Chondrocyte (in vitro differentiated cells): ENCODE measurements around the gene ZNF750. TPM values are rescaled to one million over a fixed set of nuclear protein-coding genes. Genes with fewer than 3 reads are reported as not detected.

Experiments
- DNase-seq: peaks from one replicate; pipeline ENCODE4 v3.0.0; 2021; ENCODE audit warnings: mixed read lengths, low spot score
- H3K27ac Mint-ChIP-seq: one replicate; pipeline ENCODE4 v1.8.0; 2021; ENCODE audit warnings: mild to moderate bottlenecking, moderate library complexity, mixed read lengths; ENCODE audit not compliant: unreplicated experiment
- H3K27me3 Mint-ChIP-seq: 2 replicates; pipeline ENCODE4 v1.8.0; 2021; ENCODE audit warnings: low read depth, mixed read lengths
- H3K36me3 Mint-ChIP-seq: 2 replicates; pipeline ENCODE4 v1.8.0; 2021; ENCODE audit warnings: low read depth, mixed read lengths
- H3K4me1 Mint-ChIP-seq: 2 replicates; pipeline ENCODE4 v1.8.0; 2021; ENCODE audit warnings: low read depth, mild to moderate bottlenecking, mixed read lengths
- H3K4me3 Mint-ChIP-seq: one replicate; pipeline ENCODE4 v1.8.0; 2021; ENCODE audit warnings: mild to moderate bottlenecking, moderate library complexity, mixed read lengths; ENCODE audit not compliant: unreplicated experiment
- H3K9me3 Mint-ChIP-seq: 2 replicates; pipeline ENCODE4 v1.8.0; 2021; ENCODE audit warnings: low read depth, mixed read lengths
- total RNA-seq: library from RNA; stranded (reverse); gene quantifications from 3 replicates; pipeline ENCODE4 v1.2.1, GENCODE V29; 2021
- TF ChIP-seq, protein P1 (sequence below): fragments of 200-600 bp; sonication (generic); IDR thresholded peaks from 2 replicates; pipeline ENCODE4 v1.5.0; 2021; ENCODE audit warnings: antibody characterized with exemption, mild to moderate bottlenecking, moderate library complexity

The ZNF750 gene
- total RNA-seq, 1 donor from 2014 or later, result not detected

DNA sequence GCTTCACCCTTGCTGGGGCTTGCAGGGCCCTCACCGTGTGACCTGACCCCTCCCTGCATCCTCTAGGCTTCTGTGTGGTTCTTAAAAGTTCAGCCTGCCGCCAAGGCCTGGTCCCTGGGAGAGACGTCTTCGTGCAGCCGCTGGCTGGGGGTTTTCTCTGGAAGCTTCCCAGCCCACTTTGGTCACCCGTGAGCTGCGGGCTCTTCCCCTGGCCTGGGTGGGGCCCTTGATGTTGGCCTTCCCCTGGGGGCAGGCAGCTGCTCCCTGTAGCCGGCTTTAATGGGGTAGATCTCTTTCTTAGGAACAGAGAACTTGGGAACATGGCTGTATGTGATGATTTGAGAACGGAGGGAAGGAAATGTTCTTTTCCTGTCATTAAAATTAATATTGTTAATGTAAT lies 32.7 kb downstream of the ZNF750 start:
- DNase-seq, result no peak
- Mint-ChIP-seq H3K27me3 (no peaks in the 10 kb centered on the region), H3K36me3 (peaks cover 4% of the 10 kb centered on the region), H3K4me3 (no peak overlapping the region), H3K27ac (no peak overlapping the region), H3K9me3 (no peaks in the 10 kb centered on the region), H3K4me1 (peaks cover 22% of the 10 kb centered on the region)
- TF ChIP-seq, protein P1, sequence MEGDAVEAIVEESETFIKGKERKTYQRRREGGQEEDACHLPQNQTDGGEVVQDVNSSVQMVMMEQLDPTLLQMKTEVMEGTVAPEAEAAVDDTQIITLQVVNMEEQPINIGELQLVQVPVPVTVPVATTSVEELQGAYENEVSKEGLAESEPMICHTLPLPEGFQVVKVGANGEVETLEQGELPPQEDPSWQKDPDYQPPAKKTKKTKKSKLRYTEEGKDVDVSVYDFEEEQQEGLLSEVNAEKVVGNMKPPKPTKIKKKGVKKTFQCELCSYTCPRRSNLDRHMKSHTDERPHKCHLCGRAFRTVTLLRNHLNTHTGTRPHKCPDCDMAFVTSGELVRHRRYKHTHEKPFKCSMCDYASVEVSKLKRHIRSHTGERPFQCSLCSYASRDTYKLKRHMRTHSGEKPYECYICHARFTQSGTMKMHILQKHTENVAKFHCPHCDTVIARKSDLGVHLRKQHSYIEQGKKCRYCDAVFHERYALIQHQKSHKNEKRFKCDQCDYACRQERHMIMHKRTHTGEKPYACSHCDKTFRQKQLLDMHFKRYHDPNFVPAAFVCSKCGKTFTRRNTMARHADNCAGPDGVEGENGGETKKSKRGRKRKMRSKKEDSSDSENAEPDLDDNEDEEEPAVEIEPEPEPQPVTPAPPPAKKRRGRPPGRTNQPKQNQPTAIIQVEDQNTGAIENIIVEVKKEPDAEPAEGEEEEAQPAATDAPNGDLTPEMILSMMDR, result no peak

DNA sequence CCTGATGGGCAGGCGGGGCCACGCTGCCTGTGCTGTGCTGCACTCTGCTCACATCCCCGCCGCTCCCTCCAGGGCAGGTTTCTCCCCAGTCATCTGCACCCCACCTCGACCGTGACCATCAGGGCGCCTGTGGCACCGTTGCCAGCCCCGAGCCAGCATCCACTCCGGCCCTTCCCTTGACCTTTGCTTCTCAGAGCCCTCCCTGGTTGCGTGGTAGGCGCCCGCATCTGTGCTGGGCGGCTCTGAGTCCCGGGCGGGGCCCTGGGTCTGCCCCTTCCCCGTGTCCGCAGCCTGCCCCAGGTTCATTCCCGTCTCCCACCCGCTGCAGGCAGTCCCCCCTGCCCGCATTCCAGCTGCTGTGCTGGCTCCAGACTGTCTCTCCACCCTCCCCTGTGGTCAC lies 33.2 kb downstream of the ZNF750 start:
- TF ChIP-seq, protein P1, result no peak
- H3K4me1 Mint-ChIP-seq, result peaks cover 24% of the 10 kb centered on the region

DNA sequence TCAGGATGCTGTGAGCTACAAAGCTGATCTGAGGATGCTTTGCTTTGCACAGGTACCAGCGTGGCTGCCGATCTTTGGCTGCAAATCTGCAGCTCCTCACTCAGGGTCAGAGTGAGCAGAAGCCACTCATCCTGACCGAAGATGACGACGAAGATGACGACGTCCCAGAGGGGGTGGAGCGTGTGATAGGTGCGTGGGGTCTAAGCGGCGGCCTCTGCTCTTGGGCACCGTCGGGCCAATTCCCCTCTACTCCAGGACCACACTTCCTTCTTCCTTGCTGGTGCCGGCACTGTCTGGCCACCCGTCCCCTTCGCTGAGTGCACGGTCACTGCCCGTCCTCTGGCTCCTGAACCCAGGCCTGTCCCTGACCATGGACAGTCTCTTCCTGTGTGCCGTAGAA lies 34.0 kb downstream of the ZNF750 start:
- no peaks in the 10 kb centered on the region for H3K27me3 Mint-ChIP-seq
- DNase-seq, result no peak

More for the DNA sequence above, 33.2 kb downstream of the ZNF750 start:
- Mint-ChIP-seq H3K4me3 (no peak overlapping the region), H3K27ac (no peak overlapping the region), H3K9me3 (no peaks in the 10 kb centered on the region), H3K27me3 (no peaks in the 10 kb centered on the region), H3K36me3 (peaks cover 4% of the 10 kb centered on the region)
- no peak for DNase-seq

DNA sequence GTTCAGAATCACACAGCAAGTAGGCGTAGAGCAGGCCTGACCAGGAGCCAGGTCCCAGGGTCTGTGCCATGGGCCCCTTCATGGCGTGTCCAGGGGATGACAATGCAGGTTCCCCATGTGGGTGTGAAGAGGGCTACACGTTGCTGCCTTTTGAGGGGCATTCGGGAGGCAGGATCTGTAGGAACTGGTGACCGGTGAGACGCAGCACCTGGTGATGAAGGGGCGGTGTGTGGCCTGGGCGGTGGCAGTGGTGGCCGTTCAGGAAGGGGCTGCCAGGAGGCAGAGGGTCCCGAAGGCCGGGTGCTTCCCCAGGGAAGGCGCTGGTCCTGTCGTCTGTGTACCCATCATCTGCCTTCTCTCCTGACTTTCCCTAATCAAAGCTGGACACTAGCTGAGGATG lies 34.6 kb downstream of the ZNF750 start:
- Mint-ChIP-seq H3K4me1 (peaks cover 15% of the 10 kb centered on the region), H3K9me3 (no peaks in the 10 kb centered on the region), H3K4me3 (no peak overlapping the region), H3K36me3 (peaks cover 8% of the 10 kb centered on the region), H3K27ac (no peak overlapping the region), H3K27me3 (no peaks in the 10 kb centered on the region)
- no peak for DNase-seq
- TF ChIP-seq, protein P1, result no peak

More for the DNA sequence above, 34.0 kb downstream of the ZNF750 start:
- Mint-ChIP-seq H3K4me3 (no peak overlapping the region), H3K9me3 (no peaks in the 10 kb centered on the region), H3K4me1 (peaks cover 21% of the 10 kb centered on the region), H3K36me3 (peaks cover 8% of the 10 kb centered on the region), H3K27ac (no peak overlapping the region)
- TF ChIP-seq, protein P1, result no peak

DNA sequence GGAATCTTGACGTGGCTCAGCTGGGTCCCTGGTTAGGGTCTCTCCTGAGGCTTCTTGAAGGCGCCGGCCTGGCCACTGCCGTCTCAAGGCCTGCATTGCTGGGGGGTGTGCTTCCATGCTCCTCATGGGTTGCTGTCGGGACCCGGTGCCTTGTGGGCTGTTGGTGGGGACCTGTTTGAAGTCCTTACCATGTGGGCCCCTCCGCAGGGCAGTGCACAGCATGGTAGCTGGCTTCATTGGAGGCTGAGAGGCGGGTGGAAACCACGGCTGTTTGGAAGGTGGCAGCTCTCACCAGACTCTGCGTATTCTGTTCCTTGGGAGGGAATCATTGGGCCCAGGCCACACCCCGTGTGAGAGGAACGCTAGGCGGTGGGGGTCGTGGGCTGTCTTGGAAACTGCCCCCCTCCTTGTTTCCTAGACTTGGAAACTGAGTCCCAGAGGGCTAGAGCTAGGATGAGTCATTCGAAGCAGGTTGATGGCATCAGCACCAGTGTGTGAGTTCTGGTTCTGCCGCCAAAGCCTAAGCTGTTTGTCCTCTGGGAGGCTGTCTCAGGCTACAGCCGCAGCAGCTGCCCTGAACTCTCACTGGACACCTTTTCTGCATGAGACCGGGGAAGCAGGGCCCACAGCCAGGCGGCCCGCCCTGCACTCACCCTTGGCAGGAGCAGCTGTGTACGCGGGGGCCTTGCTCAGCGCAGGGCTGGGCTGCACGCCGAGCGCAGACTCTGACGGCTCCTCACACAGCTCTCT lies 35.2 kb downstream of the ZNF750 start:
- Mint-ChIP-seq H3K27me3 (no peaks in the 10 kb centered on the region), H3K4me3 (no peak overlapping the region), H3K36me3 (peaks cover 12% of the 10 kb centered on the region), H3K9me3 (no peaks in the 10 kb centered on the region), H3K4me1 (peaks cover 9% of the 10 kb centered on the region), H3K27ac (no peak overlapping the region)
- DNase-seq, result no peak
- TF ChIP-seq, protein P1, result no peak
